ENCODE results near the gene POMT2. TPM values are rescaled to one million over a fixed set of nuclear protein-coding genes. Genes with fewer than 3 reads are reported as not detected.

Gene POMT2
- total RNA-seq, 1 donor: 2.8 TPM

GRCh38 chr14:77236814-77237213 lies 83.9 kb downstream of the POMT2 start:
- Histone ChIP-seq H3K4me1 (ENCODE audit: insufficient read depth, low read length) (no peaks in the 10 kb centered on the region), H3K4me3 (ENCODE audit: low read length) (no peak overlapping the region), H3K9me3 (ENCODE audit: low read depth, low read length) (no peaks in the 10 kb centered on the region), H3K27me3 (ENCODE audit: insufficient read depth, low read length) (no peaks in the 10 kb centered on the region)

- Histone ChIP-seq H3K4me1 (ENCODE audit: insufficient read depth, low read length) (no peaks in the 10 kb centered on the region), H3K4me3 (ENCODE audit: low read length) (no peak overlapping the region), H3K9me3 (ENCODE audit: low read depth, low read length) (no peaks in the 10 kb centered on the region), H3K27me3 (ENCODE audit: insufficient read depth, low read length) (no peaks in the 10 kb centered on the region)
These were observed 89.0 kb downstream of the POMT2 start for GRCh38 chr14:77231721-77232120.

- Histone ChIP-seq H3K27me3 (ENCODE audit: insufficient read depth, low read length) (no peaks in the 10 kb centered on the region), H3K4me1 (ENCODE audit: insufficient read depth, low read length) (no peaks in the 10 kb centered on the region), H3K9me3 (ENCODE audit: low read depth, low read length) (no peaks in the 10 kb centered on the region), H3K4me3 (ENCODE audit: low read length) (no peak overlapping the region)
These were observed 89.8 kb downstream of the POMT2 start for GRCh38 chr14:77230914-77231313.

- H3K27me3 ChIP-seq (ENCODE audit: insufficient read depth, low read length): no peaks in the 10 kb centered on the region
These were observed 92.6 kb downstream of the POMT2 start for GRCh38 chr14:77228056-77228455.

GRCh38 chr14:77225892-77226557 lies 94.7 kb downstream of the POMT2 start:
- no peaks in the 10 kb centered on the region for H3K27me3 ChIP-seq (ENCODE audit: insufficient read depth, low read length)
- no peaks in the 10 kb centered on the region for H3K4me1 ChIP-seq (ENCODE audit: insufficient read depth, low read length)
- H3K4me3 ChIP-seq (ENCODE audit: low read length): no peak overlapping the region

More at GRCh38 chr14:77228056-77228455, 92.6 kb downstream of the POMT2 start:
- Histone ChIP-seq H3K4me1 (ENCODE audit: insufficient read depth, low read length) (no peaks in the 10 kb centered on the region), H3K9me3 (ENCODE audit: low read depth, low read length) (no peaks in the 10 kb centered on the region), H3K4me3 (ENCODE audit: low read length) (no peak overlapping the region)

GRCh38 chr14:77225254-77225653 lies 95.4 kb downstream of the POMT2 start:
- no peaks in the 10 kb centered on the region for H3K9me3 ChIP-seq (ENCODE audit: low read depth, low read length)
- no peak overlapping the region for H3K4me3 ChIP-seq (ENCODE audit: low read length)
- no peaks in the 10 kb centered on the region for H3K27me3 ChIP-seq (ENCODE audit: insufficient read depth, low read length)
- H3K4me1 ChIP-seq (ENCODE audit: insufficient read depth, low read length): no peaks in the 10 kb centered on the region

More at GRCh38 chr14:77225892-77226557, 94.7 kb downstream of the POMT2 start:
- H3K9me3 ChIP-seq (ENCODE audit: low read depth, low read length): no peaks in the 10 kb centered on the region

Other genes with a start within 250 kb of the POMT2 start
- gene CIPC, start 222.6 kb downstream of the POMT2 start, total RNA-seq: 10.9 TPM
- not detected for gene ZDHHC22, start 179.1 kb downstream of the POMT2 start, total RNA-seq
- gene TMEM63C, start 139.1 kb downstream of the POMT2 start, total RNA-seq: 1.4 TPM
- not detected for gene NGB, start 49.7 kb downstream of the POMT2 start, total RNA-seq
- gene GSTZ1, start 153 bp upstream of the POMT2 start, total RNA-seq: 6.3 TPM
- 13.2 TPM for gene TMED8, start 56.2 kb upstream of the POMT2 start, total RNA-seq
- 0.21 TPM for gene SAMD15, start 56.5 kb upstream of the POMT2 start, total RNA-seq
- gene NOXRED1, start 102.6 kb upstream of the POMT2 start, total RNA-seq: 0.21 TPM
- 12.5 TPM for gene VIPAS39, start 136.7 kb upstream of the POMT2 start, total RNA-seq
- 20.5 TPM for gene AHSA1, start 137.2 kb upstream of the POMT2 start, total RNA-seq
- 0.42 TPM for gene ISM2, start 177.9 kb upstream of the POMT2 start, total RNA-seq